ENCODE data around the gene SP140L. TPM values are rescaled to one million over a fixed set of nuclear protein-coding genes. Genes with fewer than 3 reads are reported as not detected.
A peak's percentile ranks its signal among the peaks of the same experiment; 100 is the strongest.
"Not testable (repeated sequence)": the region's sequence is repeated elsewhere in the genome, so short reads cannot be mapped to it uniquely, and the experiment has no call there.

The SP140L gene
- 38.9 TPM for polyA plus RNA-seq

DNA sequence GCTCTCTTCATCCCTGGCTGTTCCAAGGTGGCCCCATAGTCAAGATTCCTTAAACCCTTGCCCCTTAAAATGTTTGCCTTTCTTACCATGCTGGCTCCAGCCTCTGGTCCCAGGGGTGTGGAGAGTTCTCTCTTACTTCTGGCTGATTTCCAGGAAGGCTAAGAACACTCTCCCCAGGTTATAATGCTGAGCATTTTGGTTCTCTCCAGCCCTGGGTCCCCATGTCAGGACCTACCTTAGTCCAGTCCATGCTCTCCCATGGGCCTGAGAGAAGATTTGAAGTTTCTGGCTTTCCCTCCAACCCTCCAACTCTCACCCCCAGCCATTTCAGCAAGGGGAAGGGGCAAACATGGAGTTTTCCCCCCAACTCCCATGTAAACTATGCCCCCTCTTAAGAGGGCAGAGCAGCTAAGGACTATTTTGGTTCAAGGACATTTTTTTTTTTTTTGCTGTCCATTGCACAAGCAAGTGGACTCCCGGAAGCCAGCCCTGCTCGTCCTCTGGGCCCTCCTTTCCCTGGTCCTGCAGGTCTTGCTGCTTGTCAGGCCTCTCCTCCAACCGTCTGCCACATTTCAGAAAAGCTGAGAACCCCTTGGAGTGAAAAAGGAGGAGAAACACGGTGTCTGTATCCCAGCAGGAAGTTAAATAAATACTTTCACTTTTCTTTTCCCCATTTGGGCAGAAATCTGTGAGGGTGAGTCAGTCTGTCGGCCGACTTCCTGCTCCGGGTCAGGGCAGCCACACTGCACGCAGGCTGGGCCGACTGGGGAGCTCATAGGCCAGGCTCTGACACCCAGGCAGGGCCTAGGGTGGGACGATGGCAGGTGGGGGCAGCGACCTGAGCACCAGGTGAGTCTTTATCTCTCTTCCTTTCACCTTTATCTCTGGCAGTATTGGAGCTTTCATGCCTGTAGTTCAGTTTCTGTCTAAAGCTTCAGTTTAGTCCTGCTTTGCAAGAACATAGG is at the start of gene SP140L:
Gene SP140L (plus strand): TSS at position 741 of the 965 bp plus-strand sequence. CDS start 77 bp downstream, at position 818.
- Mint-ChIP-seq H3K27ac (peak within 1 kb of the TSS; percentile 97 to 99 (median 98)), H3K36me3 (peaks cover 20% of the 10 kb centered on the region), H3K4me3 (peak within 1 kb of the TSS; percentile 94 to 98 (median 96)), H3K4me1 (peaks cover 45 to 58% (median 51%) of the 10 kb centered on the region in 3 donors), H3K27me3 (no peaks in the 10 kb centered on the region), H3K9me3 (no peaks in the 10 kb centered on the region)

DNA sequence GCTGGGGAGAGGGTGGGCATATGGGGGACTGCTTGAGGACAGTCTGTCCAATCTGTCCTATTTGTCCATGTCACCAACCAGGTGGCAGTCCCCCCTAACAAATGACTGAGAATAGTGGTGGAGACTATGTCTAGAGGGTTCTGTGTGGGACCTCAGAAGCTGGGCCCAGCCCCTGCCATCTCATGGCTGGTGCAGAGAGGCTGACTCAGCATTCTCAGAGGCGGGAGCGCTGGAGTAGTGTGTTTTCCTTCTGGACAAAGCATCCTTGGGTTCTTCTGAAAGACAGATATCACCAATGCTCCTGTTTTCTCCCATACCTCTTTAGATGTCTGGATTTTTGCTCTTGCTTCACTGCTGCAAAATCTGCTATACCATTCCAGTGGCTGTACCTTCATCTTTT is 44.1 kb upstream of the SP140L start:
- Mint-ChIP-seq H3K36me3 (peaks cover 17% of the 10 kb centered on the region), H3K4me1 (peaks cover 0 to 10% (median 8%) of the 10 kb centered on the region in 3 donors), H3K9me3 (no peaks in the 10 kb centered on the region), H3K4me3 (peak overlapping the region in 1 of 4 donors; percentile 59), H3K27ac (peak overlapping the region in 2 of 3 donors; percentile 48 to 59), H3K27me3 (no peaks in the 10 kb centered on the region)

DNA sequence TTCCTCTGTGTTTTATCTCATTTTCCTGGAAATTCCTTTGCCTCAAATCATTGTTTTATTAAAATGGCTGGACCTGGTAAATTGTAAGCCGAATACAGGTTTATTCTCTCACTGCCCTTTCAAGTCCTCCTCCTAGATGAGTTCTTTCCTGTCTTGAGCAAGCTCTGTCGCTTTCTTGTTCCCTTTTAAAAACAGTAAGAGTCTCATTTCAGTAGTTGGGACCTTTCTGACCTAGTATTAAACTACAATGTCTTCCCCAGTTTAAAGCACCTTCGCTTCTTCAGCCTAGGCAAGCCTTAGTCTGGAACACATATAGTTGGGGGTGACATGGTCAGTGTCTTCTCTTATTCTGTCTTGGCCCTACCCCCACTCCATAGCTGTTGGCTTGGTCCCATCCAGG is 40.9 kb upstream of the SP140L start:
- Mint-ChIP-seq H3K27me3 (no peaks in the 10 kb centered on the region), H3K36me3 (peaks cover 30% of the 10 kb centered on the region), H3K4me3 (no peak overlapping the region), H3K9me3 (peaks cover 0 to 2% (median 0%) of the 10 kb centered on the region in 3 donors), H3K4me1 (peaks cover 0 to 10% (median 7%) of the 10 kb centered on the region in 3 donors), H3K27ac (peak overlapping the region in 1 of 3 donors; percentile 59)

DNA sequence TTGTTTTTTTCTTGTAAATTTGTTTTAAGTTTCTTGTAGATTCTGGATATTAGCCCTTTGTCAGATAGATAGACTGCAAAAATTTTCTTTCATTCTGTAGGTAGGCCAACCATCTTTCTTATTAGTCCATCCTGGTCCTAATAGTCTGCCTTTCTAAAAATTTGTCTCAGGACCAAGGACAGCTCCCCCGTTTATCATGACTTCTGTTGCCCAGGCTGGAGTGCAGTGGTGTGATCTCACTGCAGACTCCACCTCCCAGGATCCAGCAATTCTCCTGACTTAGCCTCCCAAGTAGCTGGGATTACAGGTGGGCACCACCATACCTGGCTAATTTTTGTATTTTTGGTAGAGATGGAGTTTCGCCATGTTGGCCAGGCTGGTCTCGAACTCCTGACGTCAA is 37.7 kb upstream of the SP140L start:
- peak overlapping the region in 2 of 3 donors; percentile 16 to 63 for H3K27ac Mint-ChIP-seq
- H3K36me3 Mint-ChIP-seq: peaks cover 35% of the 10 kb centered on the region
- H3K4me1 Mint-ChIP-seq: peaks cover 0 to 10% (median 7%) of the 10 kb centered on the region in 3 donors
- not testable (repeated sequence) for H3K4me3 Mint-ChIP-seq, H3K27me3 Mint-ChIP-seq, H3K9me3 Mint-ChIP-seq

DNA sequence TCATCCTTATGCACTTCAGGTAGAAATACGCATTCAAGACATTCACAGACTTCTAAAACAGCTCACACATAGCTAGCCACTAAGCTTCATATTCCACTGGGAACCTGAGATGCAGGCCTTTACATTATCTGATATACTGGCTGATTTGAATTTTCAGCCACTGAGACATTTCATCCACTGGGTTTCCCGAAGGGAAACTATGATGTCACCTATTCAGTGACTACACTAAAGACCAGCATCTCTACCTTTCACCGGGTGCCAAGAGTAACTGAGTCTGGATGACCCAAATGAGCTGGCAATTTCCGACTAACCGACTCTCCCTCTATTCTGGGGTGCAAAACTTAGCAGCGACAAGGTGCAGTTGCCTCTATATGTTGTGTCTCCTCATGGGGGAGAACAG is 31.8 kb upstream of the SP140L start:
- Mint-ChIP-seq H3K36me3 (peaks cover 31% of the 10 kb centered on the region), H3K4me1 (peaks cover 0 to 3% (median 0%) of the 10 kb centered on the region in 3 donors), H3K4me3 (peak overlapping the region in 1 of 4 donors; percentile 83), H3K9me3 (peaks cover 0 to 3% (median 0%) of the 10 kb centered on the region in 3 donors), H3K27me3 (no peaks in the 10 kb centered on the region), H3K27ac (peak overlapping the region in 1 of 3 donors; percentile 10)

DNA sequence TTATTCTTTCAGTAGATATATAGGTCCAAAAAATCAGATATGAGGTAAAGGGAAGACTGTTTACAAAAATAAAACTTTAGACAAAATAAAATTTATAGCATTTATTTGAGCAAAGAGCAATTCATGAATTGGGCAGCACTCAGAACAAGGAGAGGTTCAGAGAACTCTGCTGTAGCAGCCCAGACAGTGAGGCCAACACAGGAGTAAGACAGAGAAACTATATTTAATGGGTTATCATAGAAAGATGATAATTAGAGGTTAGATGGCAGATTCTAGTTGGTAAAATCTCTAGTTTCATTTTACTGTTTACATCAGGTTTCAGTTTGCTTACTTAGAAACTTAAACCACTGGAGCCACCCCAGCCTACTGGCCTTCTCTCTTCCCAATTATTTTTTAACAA is 30.1 kb upstream of the SP140L start:
- Mint-ChIP-seq H3K36me3 (peaks cover 35% of the 10 kb centered on the region), H3K9me3 (peaks cover 0 to 3% (median 2%) of the 10 kb centered on the region in 3 donors), H3K27me3 (no peaks in the 10 kb centered on the region), H3K27ac (no peak overlapping the region), H3K4me1 (peaks cover 0 to 4% (median 3%) of the 10 kb centered on the region in 3 donors), H3K4me3 (no peak overlapping the region)

DNA sequence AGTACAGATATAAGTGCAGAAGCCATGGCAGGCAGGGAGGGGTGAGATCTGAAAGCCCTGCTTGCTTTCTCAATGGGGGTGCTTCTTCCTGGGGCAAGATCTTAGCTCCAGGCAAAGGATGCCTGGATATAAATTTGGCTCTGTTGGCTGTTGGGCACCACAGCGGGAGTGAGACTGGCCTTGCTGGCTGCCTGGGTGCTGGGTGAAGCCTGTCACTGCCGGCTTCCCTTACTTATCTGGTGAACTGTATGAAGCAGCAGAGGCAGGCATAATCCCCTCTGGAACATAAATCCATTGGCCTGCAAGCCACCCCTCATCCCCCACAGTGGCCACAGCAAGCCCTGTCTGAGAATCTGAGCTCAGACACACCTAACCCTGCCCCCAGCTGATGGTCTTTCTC is 27.4 kb upstream of the SP140L start:
- no peaks in the 10 kb centered on the region for H3K27me3 Mint-ChIP-seq
- peak overlapping the region in 1 of 3 donors; percentile 20 for H3K27ac Mint-ChIP-seq
- H3K36me3 Mint-ChIP-seq: peaks cover 36% of the 10 kb centered on the region
- peaks cover 0 to 12% (median 3%) of the 10 kb centered on the region in 3 donors for H3K4me1 Mint-ChIP-seq
- H3K4me3 Mint-ChIP-seq: no peak overlapping the region
- peaks cover 0 to 3% (median 2%) of the 10 kb centered on the region in 3 donors for H3K9me3 Mint-ChIP-seq

DNA sequence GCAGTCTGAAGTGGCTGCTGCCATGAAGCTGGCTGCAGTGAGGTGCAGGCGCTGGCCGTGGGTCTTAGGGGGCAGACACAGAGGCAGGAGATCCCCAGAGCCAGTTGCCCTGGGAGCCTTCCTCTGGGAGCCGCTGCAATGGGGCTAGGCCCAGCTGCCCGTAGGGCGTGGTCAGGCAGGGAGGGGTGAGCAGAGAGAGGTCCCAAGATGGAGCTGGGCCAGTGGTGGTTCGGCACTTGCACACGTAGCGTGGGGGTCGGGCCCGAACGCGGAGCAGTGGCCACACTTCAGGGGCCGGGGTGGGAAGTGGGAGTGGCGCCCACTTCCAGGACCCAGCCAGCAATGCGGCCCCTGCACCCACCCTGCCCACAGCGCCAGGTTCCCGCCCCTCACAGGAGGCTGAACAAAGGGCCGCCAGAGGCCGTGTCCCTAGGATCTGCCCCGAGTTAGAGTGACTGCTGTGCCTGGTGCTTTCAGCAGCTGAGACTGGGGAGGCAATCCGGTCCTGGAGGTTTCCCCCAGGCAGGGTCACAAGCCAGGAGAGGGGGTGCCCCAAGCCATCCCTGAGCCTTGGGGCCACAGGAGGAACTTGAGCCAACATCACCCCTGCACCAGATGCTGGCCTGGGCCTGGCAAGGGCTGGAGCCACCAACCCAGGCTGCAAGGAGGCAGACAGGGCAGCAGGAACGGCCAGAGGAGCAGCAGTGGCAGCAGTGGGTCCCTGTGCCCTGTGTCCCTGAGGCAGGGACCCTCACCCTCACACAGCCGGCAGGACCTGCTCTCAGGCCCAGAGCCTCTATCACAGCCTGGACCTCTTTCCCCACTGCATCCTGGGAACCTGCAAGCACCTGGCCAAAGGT is 21.3 kb upstream of the SP140L start:
- Mint-ChIP-seq H3K4me3 (no peak overlapping the region), H3K9me3 (peaks cover 0 to 2% (median 0%) of the 10 kb centered on the region in 3 donors), H3K27ac (peak overlapping the region in 2 of 3 donors; percentile 45 to 82), H3K27me3 (no peaks in the 10 kb centered on the region), H3K36me3 (peaks cover 23% of the 10 kb centered on the region), H3K4me1 (peaks cover 2 to 12% (median 7%) of the 10 kb centered on the region in 3 donors)

DNA sequence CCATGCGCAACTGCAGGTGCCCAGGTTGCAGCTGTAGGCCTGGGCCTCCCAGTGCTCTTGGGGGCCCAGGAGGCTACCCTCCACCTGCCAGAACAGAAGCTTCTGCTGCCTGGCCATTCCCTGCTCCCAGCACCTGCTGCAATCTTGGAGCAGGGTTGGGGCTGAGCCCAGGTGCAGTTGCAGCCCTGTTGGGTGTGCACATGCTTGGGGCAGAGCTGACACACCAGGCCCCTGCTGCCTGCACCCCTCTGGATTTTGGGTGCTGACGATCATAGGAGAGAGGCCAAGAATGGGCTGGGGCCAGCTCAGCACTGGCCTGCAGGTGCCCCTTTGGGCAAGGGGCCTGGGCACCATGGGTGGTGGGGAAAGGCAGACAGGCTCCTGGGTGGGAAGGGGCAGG is 20.5 kb upstream of the SP140L start:
- H3K4me3 Mint-ChIP-seq: no peak overlapping the region
- H3K4me1 Mint-ChIP-seq: peaks cover 2 to 8% (median 7%) of the 10 kb centered on the region in 3 donors
- peaks cover 0 to 2% (median 0%) of the 10 kb centered on the region in 3 donors for H3K9me3 Mint-ChIP-seq
- H3K27ac Mint-ChIP-seq: peak overlapping the region in 1 of 3 donors; percentile 21
- peaks cover 21% of the 10 kb centered on the region for H3K36me3 Mint-ChIP-seq
- H3K27me3 Mint-ChIP-seq: no peaks in the 10 kb centered on the region

DNA sequence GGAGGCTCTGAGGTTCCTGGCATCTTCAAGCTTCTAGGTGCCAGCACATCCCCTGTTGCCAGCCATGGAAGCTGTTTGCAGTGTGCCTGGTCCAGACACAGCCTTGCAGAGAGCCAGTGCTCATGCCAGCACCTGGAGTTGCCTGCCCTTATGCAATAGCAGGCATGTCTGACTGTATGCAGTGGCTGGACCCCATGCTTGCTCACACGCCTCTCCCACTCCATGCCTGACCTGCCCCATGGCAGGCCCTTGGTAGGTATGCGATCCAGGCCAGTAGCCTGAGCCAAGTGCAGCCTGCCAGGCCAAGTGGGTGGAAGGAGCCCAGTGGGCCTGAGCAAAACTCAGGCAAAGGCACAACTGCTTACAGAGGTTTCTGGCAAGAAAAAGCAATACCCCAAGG is 19.5 kb upstream of the SP140L start:
- Mint-ChIP-seq H3K27ac (peak overlapping the region in 1 of 3 donors; percentile 16), H3K4me1 (peaks cover 2 to 7% (median 5%) of the 10 kb centered on the region in 3 donors), H3K4me3 (no peak overlapping the region), H3K9me3 (no peaks in the 10 kb centered on the region), H3K36me3 (peaks cover 16% of the 10 kb centered on the region), H3K27me3 (no peaks in the 10 kb centered on the region)

DNA sequence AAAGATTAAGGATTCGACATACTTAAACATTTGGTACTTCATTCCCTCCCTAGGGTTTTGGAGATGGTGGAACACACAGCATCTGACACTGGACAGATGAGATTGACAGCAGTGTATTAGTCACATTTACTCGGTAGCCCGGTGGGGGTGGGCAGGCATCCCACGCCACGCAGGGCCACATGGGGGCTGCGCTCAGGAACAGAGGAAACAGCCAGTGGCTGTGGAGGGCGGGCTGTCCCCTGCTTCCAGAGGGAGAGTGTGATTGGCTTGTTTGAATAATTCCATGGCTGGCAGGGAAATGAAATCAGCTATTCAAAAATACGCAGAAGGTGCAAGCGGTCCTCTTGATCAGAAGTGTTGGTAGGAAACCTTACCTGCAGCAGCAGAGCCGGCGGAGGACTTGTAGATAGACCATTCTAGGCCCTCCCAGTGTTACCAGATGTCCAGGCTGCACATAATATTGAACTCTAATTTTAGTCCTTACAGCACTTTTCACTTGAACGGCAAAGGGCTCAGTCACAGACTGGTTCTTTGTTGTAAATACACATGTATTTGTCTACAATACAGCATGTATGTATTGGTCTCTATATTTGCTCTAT is 18.5 kb upstream of the SP140L start:
- Mint-ChIP-seq H3K36me3 (peaks cover 13% of the 10 kb centered on the region), H3K9me3 (no peaks in the 10 kb centered on the region), H3K27me3 (no peaks in the 10 kb centered on the region), H3K27ac (peak overlapping the region in 1 of 3 donors; percentile 35), H3K4me1 (peaks cover 0 to 5% (median 2%) of the 10 kb centered on the region in 3 donors), H3K4me3 (no peak overlapping the region)

DNA sequence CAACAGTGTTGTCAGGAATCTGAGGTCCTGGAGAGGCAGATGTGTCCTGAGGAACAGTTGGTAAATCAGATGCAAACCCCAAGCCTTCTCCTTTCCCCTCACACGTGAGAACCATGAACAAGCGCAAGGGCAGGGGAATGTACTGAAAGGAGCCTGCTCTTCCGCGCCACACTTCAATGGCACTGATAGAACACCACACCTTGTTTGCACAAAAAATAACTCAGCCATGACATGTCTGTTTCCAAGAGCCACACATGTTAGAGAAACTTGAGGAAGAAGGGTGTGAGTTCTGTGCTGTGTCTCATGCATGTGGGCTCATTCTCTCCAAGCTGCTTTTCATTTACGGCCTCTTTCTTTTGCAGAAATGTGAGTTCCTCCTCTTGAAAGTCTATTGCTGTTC is 16.2 kb upstream of the SP140L start:
- H3K27ac Mint-ChIP-seq: peak overlapping the region in 1 of 3 donors; percentile 47
- peaks cover under 1 to 12% (median 4%) of the 10 kb centered on the region in 3 donors for H3K4me1 Mint-ChIP-seq
- not testable (repeated sequence) for H3K4me3 Mint-ChIP-seq, H3K36me3 Mint-ChIP-seq, H3K9me3 Mint-ChIP-seq, H3K27me3 Mint-ChIP-seq

DNA sequence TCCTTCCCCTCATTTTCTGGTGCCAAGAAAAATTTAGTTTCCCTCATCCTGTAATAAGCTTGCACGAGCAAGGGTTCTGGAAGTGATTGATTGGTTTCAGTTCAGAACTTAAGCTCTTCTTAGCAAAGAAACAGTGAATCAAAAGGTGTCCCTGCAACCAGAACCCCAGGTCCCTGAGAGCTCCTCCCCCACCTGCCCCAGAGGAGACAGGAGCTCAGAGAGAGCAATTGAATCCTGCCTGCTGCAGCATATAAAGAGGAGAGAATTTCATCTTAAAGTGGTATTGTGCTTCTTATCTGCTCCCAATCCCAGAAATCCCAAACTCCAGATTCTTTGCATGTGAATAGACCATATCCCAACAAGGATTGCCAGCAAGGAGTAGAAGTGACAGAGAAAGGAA is 15.4 kb upstream of the SP140L start:
- H3K4me3 Mint-ChIP-seq, H3K27me3 Mint-ChIP-seq, H3K27ac Mint-ChIP-seq, H3K36me3 Mint-ChIP-seq, H3K9me3 Mint-ChIP-seq: not testable (repeated sequence)
- peaks cover 5 to 15% (median 7%) of the 10 kb centered on the region in 3 donors for H3K4me1 Mint-ChIP-seq

DNA sequence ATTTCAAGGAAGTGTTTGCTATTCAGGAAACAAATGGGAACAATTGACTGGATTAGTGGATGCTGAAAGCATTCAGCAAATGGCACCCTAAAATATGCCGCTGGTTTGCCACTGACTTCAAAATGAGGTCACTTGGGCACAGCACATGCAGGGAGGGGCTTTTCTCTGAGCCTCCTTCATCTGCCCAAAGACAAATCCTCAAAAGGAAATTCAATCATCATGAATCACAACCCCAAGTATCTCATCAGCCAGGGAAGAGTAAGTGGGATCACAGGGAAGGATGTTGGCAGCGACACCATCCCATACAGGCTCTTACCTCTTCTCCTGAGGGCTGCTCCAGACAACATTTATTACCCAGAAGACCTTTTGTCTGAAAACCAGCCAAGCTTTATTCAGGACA is 14.4 kb upstream of the SP140L start:
- Mint-ChIP-seq H3K27me3 (no peaks in the 10 kb centered on the region), H3K36me3 (peaks cover 10% of the 10 kb centered on the region), H3K4me1 (peaks cover 5 to 20% (median 8%) of the 10 kb centered on the region in 3 donors), H3K4me3 (no peak overlapping the region), H3K9me3 (no peaks in the 10 kb centered on the region), H3K27ac (no peak overlapping the region)
